ENCODE measurements around the gene SCGB3A2.

Gene SCGB3A2, protein sequence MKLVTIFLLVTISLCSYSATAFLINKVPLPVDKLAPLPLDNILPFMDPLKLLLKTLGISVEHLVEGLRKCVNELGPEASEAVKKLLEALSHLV

DNA sequence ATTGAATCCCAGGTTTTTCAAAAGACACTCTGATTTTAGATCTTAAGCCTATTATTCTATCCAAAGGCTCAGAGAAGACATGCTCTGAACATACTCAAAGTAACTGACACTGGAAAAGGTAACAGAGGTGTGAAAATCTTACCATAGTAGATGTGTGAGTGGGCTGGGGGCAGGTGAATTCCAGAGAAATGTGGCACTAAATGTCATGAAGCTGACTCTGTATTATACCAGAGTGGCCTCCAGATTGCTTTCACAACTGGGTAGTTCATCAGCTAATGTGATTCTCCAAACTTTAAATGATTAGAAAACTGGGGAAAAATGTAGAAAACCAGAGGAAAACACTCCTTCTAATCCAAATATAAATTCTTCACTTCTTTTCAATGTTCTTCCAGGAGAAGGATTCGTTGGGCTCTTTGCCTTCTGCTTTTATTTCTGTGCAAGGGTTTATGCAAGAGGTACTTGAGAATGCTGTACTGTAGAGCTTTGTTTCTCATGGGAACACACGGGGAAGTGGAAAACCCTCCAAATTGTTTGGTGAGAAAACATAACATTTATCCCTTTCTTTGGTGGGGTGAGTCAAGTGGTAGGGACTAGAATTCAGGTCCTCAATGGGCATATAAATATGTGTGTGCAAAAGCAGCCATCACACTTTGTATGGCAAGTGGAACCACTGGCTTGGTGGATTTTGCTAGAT is at the start of gene SCGB3A2:
Gene SCGB3A2, plus strand, starts transcription at position 646 of the 694 bp plus-strand sequence. CDS start 93 bp downstream, outside the sequence.
- TF ChIP-seq, protein P1, sequence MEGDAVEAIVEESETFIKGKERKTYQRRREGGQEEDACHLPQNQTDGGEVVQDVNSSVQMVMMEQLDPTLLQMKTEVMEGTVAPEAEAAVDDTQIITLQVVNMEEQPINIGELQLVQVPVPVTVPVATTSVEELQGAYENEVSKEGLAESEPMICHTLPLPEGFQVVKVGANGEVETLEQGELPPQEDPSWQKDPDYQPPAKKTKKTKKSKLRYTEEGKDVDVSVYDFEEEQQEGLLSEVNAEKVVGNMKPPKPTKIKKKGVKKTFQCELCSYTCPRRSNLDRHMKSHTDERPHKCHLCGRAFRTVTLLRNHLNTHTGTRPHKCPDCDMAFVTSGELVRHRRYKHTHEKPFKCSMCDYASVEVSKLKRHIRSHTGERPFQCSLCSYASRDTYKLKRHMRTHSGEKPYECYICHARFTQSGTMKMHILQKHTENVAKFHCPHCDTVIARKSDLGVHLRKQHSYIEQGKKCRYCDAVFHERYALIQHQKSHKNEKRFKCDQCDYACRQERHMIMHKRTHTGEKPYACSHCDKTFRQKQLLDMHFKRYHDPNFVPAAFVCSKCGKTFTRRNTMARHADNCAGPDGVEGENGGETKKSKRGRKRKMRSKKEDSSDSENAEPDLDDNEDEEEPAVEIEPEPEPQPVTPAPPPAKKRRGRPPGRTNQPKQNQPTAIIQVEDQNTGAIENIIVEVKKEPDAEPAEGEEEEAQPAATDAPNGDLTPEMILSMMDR (IDR thresholded peaks at IDR 0.05; ENCODE audit: borderline replicate concordance, insufficient read depth, low read depth, low read length): no peak
- no peak within 1 kb of the TSS for H3K4me3 ChIP-seq (ENCODE audit: low read depth, low read length)

DNA sequence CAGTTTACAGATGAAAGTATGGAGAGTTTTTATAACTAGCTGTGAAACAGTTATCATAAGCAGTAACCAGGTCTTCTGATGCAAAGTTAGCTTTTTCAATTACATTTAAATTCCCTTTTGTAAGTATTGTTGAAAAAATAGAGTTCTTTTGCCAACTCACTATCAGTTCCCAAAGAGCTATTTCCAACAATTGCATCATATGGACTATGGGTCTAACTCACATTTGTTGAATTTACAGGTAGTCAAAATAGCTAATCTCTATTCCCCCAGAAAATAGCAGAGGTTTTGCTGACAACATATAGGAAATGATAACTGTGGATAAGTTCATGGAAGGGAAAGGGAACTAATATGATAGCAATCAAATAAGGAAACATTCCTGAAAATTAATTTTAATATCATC is 48.5 kb upstream of the SCGB3A2 start:
- TF ChIP-seq, protein P1 (IDR thresholded peaks at IDR 0.05; ENCODE audit: borderline replicate concordance, insufficient read depth, low read depth, low read length): no peak
- no peak overlapping the region for H3K4me3 ChIP-seq (ENCODE audit: low read depth, low read length)

DNA sequence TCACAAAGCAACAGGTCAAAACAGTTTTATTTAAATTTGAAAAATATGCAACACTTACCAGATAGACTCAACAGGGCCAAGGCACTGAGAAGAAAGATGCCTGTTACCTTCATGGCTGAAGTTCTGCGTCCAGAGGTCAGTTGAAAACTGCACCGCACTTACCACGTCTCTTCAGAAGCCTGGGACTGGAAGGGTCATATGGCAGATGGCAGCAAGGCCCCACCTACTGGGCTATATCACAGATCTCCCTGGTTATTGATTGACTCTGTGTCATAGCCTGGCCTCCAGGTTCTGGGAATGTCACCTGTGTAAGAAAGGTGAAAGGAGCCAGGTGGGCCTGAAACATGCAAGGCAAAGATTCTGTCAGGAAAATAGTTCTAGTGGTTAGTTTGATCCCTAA is 47.0 kb upstream of the SCGB3A2 start, which contains the start of gene SPINK1:
Gene SPINK1, minus strand, starts transcription at position 207 of the 400 bp plus-strand sequence. Its CDS starts 94 bp downstream, at position 113.
- TF ChIP-seq, protein P1 (IDR thresholded peaks at IDR 0.05; ENCODE audit: borderline replicate concordance, insufficient read depth, low read depth, low read length): no peak
- H3K4me3 ChIP-seq (ENCODE audit: low read depth, low read length): no peak within 1 kb of the TSS

DNA sequence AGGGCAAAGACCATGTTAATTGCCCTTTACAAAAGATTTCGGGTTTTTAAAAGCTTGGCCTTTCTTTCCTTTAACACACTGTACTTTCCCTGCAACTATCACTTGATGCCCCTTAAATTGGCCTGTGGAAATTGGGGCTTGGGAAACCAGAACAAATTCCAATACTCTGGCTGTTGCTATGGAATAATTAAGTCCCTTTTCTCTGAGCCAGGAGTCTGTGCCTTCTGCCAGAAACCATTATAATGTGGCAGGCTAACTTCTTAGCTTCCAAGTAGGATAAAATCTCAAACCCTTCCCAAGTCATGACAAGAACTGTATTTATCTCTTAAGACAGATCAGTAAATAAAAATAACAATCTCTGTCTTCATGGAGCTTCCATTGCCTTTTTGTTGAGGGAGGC is 46.0 kb upstream of the SCGB3A2 start:
- TF ChIP-seq, protein P1 (IDR thresholded peaks at IDR 0.05; ENCODE audit: borderline replicate concordance, insufficient read depth, low read depth, low read length): no peak

DNA sequence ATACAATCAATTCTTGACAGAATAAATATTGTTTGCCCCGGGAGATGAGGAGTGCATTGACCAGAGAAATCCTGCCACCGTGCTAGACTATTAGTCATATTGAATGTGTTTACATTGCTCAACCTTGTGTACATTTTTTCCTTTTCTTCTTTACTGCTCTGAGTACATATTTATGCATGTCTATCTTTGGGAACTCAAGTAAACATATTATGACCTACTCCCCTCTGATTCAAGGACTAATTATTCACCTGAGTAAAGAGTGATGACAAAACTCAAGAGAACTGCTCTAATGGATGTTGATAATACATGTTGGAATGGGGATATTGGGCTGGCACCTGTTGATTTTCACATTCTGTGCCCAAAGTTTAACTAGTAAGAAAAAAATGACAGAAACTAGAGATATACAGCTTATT is 43.1 kb upstream of the SCGB3A2 start:
- TF ChIP-seq, protein P1 (IDR thresholded peaks at IDR 0.05; ENCODE audit: borderline replicate concordance, insufficient read depth, low read depth, low read length): no peak
- H3K4me3 ChIP-seq (ENCODE audit: low read depth, low read length): no peak overlapping the region

More for the DNA sequence above, 46.0 kb upstream of the SCGB3A2 start:
- no peak overlapping the region for H3K4me3 ChIP-seq (ENCODE audit: low read depth, low read length)

DNA sequence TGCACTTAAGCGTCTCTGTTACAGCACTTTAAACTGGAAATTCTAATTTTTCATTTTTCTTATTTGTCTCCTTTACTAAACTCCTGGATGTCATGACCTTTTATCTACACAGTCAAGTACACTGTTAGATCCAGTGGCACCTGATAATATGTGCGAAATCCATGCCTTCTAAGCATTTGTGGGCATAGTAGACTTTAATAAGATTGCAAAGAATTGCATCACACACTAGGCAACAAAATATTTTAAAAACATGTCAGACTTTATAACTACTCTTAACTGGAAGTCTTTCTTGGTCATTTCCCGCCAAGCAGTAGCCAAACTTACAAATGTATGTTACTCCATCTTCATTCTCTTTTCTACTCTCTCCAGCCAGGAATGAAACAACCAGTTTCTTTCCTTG is 42.1 kb upstream of the SCGB3A2 start:
- no peak overlapping the region for H3K4me3 ChIP-seq (ENCODE audit: low read depth, low read length)
- TF ChIP-seq, protein P1 (IDR thresholded peaks at IDR 0.05; ENCODE audit: borderline replicate concordance, insufficient read depth, low read depth, low read length): no peak

DNA sequence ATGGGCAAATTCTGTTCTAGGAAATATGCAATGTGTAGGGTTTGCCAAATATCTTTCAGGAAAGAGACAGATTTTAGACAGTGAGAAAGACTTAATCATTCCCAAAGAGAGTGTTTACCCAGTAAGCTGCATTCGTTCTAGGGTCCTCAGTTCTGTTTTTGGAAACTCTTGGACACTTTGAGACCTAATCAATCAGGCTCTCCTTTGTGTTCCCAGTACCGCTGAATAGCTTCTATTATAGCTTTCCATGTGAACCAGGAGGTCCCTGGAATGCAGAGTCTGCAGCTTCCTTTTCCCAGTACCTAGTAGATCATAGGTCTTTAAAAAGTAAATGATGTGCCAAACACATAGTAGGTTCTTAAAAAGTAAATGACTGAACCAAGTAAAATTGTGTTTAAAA is 35.6 kb upstream of the SCGB3A2 start:
- no peak overlapping the region for H3K4me3 ChIP-seq (ENCODE audit: low read depth, low read length)
- TF ChIP-seq, protein P1 (IDR thresholded peaks at IDR 0.05; ENCODE audit: borderline replicate concordance, insufficient read depth, low read depth, low read length): no peak
